Measurements from ENCODE around the gene UBE3A.

The UBE3A gene

DNA sequence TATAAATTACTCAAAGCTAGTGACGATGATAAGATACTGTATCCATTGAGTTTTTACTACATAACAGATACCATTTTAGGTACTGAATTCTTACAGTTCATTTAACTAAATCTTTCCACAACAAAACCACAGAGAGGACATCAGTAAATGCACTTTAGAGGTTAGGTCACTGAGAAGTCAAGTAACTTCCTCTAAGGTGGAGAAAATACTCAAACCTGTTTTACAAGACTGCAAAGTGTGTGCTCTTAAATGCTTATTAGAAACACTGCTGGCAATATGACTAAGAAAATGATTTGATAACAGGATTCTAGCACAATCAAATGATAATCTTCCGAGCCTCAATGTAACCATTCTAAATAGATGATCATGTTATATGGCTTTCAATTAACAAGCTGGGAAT, 99.4 kb downstream of the UBE3A start:
- no peak overlapping the region for H3K23ac ChIP-seq (ENCODE audit: low read length in 2 of 2)
- H3K18ac ChIP-seq (ENCODE audit: low read depth in 1 of 2, low read length in 2 of 2) = no peak overlapping the region
- H4K8ac ChIP-seq (ENCODE audit: low read length) = no peak overlapping the region
- DNase-seq = no peak
- H2BK12ac ChIP-seq (ENCODE audit: low read length in 2 of 2) = no peak overlapping the region
- peaks cover 4% of the 10 kb centered on the region for H3K9me3 ChIP-seq (ENCODE audit: control insufficient read depth, low read length)
- H3K36me3 ChIP-seq (ENCODE audit: control insufficient read depth in 1 of 2, insufficient read depth in 2 of 2, low read depth in 1 of 2, low read length in 2 of 2) = peaks cover 2 to 85% of the 10 kb centered on the region in 2 experiments
- H3K4me3 ChIP-seq (ENCODE audit: insufficient read depth in 1 of 2, low read depth in 1 of 2, low read length in 2 of 2) = no peak overlapping the region
- H3K4me1 ChIP-seq (ENCODE audit: control insufficient read depth, insufficient read depth, low read depth, low read length) = no peaks in the 10 kb centered on the region
- no peak overlapping the region for H2BK120ac ChIP-seq (ENCODE audit: low read depth, low read length)
- WGBS = 100% methylated on average over 1 of the region's 2 CpGs
- no peak overlapping the region for H3K9ac ChIP-seq (ENCODE audit: low read length)
- H2BK5ac ChIP-seq (ENCODE audit: low read depth, low read length, poor library complexity, severe bottlenecking) = no peak overlapping the region
- H3K27ac ChIP-seq (ENCODE audit: low read length, poor library complexity, severe bottlenecking) = no peak overlapping the region
- H3K79me1 ChIP-seq (replicated peaks; ENCODE audit: low read length, poor library complexity, severe bottlenecking) = peaks cover 18% of the 10 kb centered on the region
- H3K4ac ChIP-seq (ENCODE audit: low read depth in 1 of 2, low read length in 2 of 2) = no peak overlapping the region
- no peak overlapping the region for H2BK15ac ChIP-seq (ENCODE audit: low read depth, poor library complexity, severe bottlenecking)
- no peak overlapping the region for H3K14ac ChIP-seq (ENCODE audit: low read length in 2 of 2)
- H4K91ac ChIP-seq (ENCODE audit: low read length) = no peak overlapping the region
- no peak overlapping the region for H2AK5ac ChIP-seq (ENCODE audit: low read length, severe bottlenecking)
- H2AFZ ChIP-seq (ENCODE audit: low read depth, low read length) = no peak overlapping the region
- H3K4me2 ChIP-seq (ENCODE audit: low read length, poor library complexity, severe bottlenecking) = no peak overlapping the region
- H3K27me3 ChIP-seq (ENCODE audit: control insufficient read depth in 1 of 2, insufficient read depth in 1 of 2, low read length in 2 of 2) = no peaks in the 10 kb centered on the region

DNA sequence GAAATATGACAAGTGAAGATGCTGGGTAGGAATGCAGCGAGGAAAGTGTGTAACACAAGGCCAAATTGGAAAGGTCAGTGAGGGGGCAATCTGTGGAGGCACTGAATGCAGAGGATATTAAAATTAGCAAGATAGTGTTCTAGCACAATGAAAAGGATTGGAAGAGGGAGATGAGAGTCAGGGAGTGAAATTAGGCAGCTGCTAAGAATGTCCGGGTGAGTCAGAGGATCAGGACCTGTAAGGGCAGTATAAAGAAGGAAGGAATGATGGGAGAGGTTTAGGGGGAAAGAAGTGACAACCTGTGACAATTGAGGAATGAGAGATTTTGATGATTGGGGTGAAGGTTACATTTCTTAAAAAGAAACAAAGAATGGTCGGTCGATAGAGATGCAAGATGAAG, 103.5 kb downstream of the UBE3A start:
- Histone ChIP-seq H3K27ac (ENCODE audit: low read length, poor library complexity, severe bottlenecking) (no peak overlapping the region), H3K79me1 (replicated peaks; ENCODE audit: low read length, poor library complexity, severe bottlenecking) (peaks cover 12% of the 10 kb centered on the region), H2AFZ (ENCODE audit: low read depth, low read length) (no peak overlapping the region), H3K27me3 (ENCODE audit: control insufficient read depth in 1 of 2, insufficient read depth in 1 of 2, low read length in 2 of 2) (no peaks in the 10 kb centered on the region), H3K36me3 (ENCODE audit: control insufficient read depth in 1 of 2, insufficient read depth in 2 of 2, low read depth in 1 of 2, low read length in 2 of 2) (peaks cover 0 to 77% of the 10 kb centered on the region in 2 experiments), H4K91ac (ENCODE audit: low read length) (no peak overlapping the region), H4K8ac (ENCODE audit: low read length) (no peak overlapping the region), H2BK120ac (ENCODE audit: low read depth, low read length) (no peak overlapping the region), H2BK15ac (ENCODE audit: low read depth, poor library complexity, severe bottlenecking) (no peak overlapping the region), H3K14ac (ENCODE audit: low read length in 2 of 2) (no peak overlapping the region), H2BK5ac (ENCODE audit: low read depth, low read length, poor library complexity, severe bottlenecking) (no peak overlapping the region), H2BK12ac (ENCODE audit: low read length in 2 of 2) (no peak overlapping the region), H3K9me3 (ENCODE audit: control insufficient read depth, low read length) (peaks cover 7% of the 10 kb centered on the region), H3K4ac (ENCODE audit: low read depth in 1 of 2, low read length in 2 of 2) (no peak overlapping the region), H2AK5ac (ENCODE audit: low read length, severe bottlenecking) (no peak overlapping the region), H3K9ac (ENCODE audit: low read length) (no peak overlapping the region), H3K18ac (ENCODE audit: low read depth in 1 of 2, low read length in 2 of 2) (no peak overlapping the region), H3K4me3 (ENCODE audit: insufficient read depth in 1 of 2, low read depth in 1 of 2, low read length in 2 of 2) (no peak overlapping the region), H3K4me2 (ENCODE audit: low read length, poor library complexity, severe bottlenecking) (no peak overlapping the region), H3K23ac (ENCODE audit: low read length in 2 of 2) (no peak overlapping the region), H3K4me1 (ENCODE audit: control insufficient read depth, insufficient read depth, low read depth, low read length) (peaks cover 3% of the 10 kb centered on the region)
- DNase-seq = no peak
- 98% methylated on average over 4 of the region's 4 CpGs for WGBS

DNA sequence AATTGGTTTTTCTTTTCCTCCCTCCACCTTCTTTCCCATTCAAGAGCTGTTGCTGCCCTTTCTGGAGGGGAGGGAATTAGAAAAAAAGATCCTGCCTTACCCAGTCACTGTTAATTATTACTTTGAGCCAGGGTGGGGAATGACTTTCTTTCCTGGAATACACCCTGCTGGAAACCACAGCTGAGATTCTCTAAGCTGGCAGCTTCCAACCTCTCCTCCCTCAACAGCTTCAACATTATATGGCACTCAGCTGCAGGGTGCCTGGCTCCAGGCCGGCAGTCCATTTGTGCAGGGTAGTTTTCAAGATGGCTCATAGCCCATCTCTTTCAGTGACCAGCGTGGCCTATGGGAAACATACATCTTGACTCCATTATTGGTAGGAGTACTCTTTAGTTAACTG, 105.8 kb downstream of the UBE3A start:
- Histone ChIP-seq H2BK12ac (ENCODE audit: low read length in 2 of 2) (no peak overlapping the region), H3K23ac (ENCODE audit: low read length in 2 of 2) (no peak overlapping the region), H4K8ac (ENCODE audit: low read length) (no peak overlapping the region), H3K36me3 (ENCODE audit: control insufficient read depth in 1 of 2, insufficient read depth in 2 of 2, low read depth in 1 of 2, low read length in 2 of 2) (peaks cover 0 to 62% of the 10 kb centered on the region in 2 experiments), H3K18ac (ENCODE audit: low read depth in 1 of 2, low read length in 2 of 2) (no peak overlapping the region), H2AFZ (ENCODE audit: low read depth, low read length) (no peak overlapping the region), H3K27ac (ENCODE audit: low read length, poor library complexity, severe bottlenecking) (peak overlapping the region; percentile 90), H3K9me3 (ENCODE audit: control insufficient read depth, low read length) (peaks cover 7% of the 10 kb centered on the region), H3K79me1 (replicated peaks; ENCODE audit: low read length, poor library complexity, severe bottlenecking) (peaks cover 15% of the 10 kb centered on the region), H3K4me1 (ENCODE audit: control insufficient read depth, insufficient read depth, low read depth, low read length) (peaks cover 3% of the 10 kb centered on the region), H2BK120ac (ENCODE audit: low read depth, low read length) (no peak overlapping the region), H4K91ac (ENCODE audit: low read length) (no peak overlapping the region), H2BK5ac (ENCODE audit: low read depth, low read length, poor library complexity, severe bottlenecking) (no peak overlapping the region), H3K27me3 (ENCODE audit: control insufficient read depth in 1 of 2, insufficient read depth in 1 of 2, low read length in 2 of 2) (no peaks in the 10 kb centered on the region), H3K14ac (ENCODE audit: low read length in 2 of 2) (no peak overlapping the region), H3K4me3 (ENCODE audit: insufficient read depth in 1 of 2, low read depth in 1 of 2, low read length in 2 of 2) (no peak overlapping the region), H3K4ac (ENCODE audit: low read depth in 1 of 2, low read length in 2 of 2) (no peak overlapping the region), H2AK5ac (ENCODE audit: low read length, severe bottlenecking) (no peak overlapping the region), H3K9ac (ENCODE audit: low read length) (no peak overlapping the region), H3K4me2 (ENCODE audit: low read length, poor library complexity, severe bottlenecking) (no peak overlapping the region), H2BK15ac (ENCODE audit: low read depth, poor library complexity, severe bottlenecking) (no peak overlapping the region)
- DNase-seq = no peak
- WGBS = 95% methylated on average over 2 of the region's 2 CpGs

DNA sequence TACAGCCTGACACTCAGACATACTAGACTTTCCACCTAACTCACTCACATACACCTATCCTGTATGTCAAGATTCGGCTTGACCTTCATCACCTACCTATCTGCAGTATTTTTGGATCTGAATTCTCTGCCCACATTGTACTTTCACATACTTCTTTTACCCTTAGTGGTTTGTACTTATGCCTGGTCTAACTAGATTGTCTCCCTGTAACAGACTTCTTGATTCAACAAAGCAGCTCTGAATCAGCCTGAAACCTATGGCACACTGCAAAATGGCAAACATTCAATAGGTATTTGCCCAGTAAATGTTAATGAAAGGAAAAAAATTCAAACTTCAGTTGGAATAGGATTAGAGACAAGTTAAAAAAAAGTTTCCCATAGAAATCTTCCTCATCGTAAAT, 106.5 kb downstream of the UBE3A start:
- H2AFZ ChIP-seq (ENCODE audit: low read depth, low read length) = no peak overlapping the region
- H2BK5ac ChIP-seq (ENCODE audit: low read depth, low read length, poor library complexity, severe bottlenecking) = no peak overlapping the region
- peaks cover 2 to 55% of the 10 kb centered on the region in 2 experiments for H3K36me3 ChIP-seq (ENCODE audit: control insufficient read depth in 1 of 2, insufficient read depth in 2 of 2, low read depth in 1 of 2, low read length in 2 of 2)
- no peak overlapping the region for H2BK15ac ChIP-seq (ENCODE audit: low read depth, poor library complexity, severe bottlenecking)
- H3K9ac ChIP-seq (ENCODE audit: low read length) = no peak overlapping the region
- H3K23ac ChIP-seq (ENCODE audit: low read length in 2 of 2) = no peak overlapping the region
- H3K4me2 ChIP-seq (ENCODE audit: low read length, poor library complexity, severe bottlenecking) = no peak overlapping the region
- no peak for DNase-seq
- H3K18ac ChIP-seq (ENCODE audit: low read depth in 1 of 2, low read length in 2 of 2) = no peak overlapping the region
- H2BK120ac ChIP-seq (ENCODE audit: low read depth, low read length) = no peak overlapping the region
- H3K27ac ChIP-seq (ENCODE audit: low read length, poor library complexity, severe bottlenecking) = peak overlapping the region; percentile 63
- H3K4me1 ChIP-seq (ENCODE audit: control insufficient read depth, insufficient read depth, low read depth, low read length) = peaks cover 3% of the 10 kb centered on the region
- no peak overlapping the region for H3K4me3 ChIP-seq (ENCODE audit: insufficient read depth in 1 of 2, low read depth in 1 of 2, low read length in 2 of 2)
- no peak overlapping the region for H2AK5ac ChIP-seq (ENCODE audit: low read length, severe bottlenecking)
- H3K4ac ChIP-seq (ENCODE audit: low read depth in 1 of 2, low read length in 2 of 2) = no peak overlapping the region
- WGBS = 100% methylated on average over 1 of the region's 2 CpGs
- H3K14ac ChIP-seq (ENCODE audit: low read length in 2 of 2) = no peak overlapping the region
- H3K79me1 ChIP-seq (replicated peaks; ENCODE audit: low read length, poor library complexity, severe bottlenecking) = peaks cover 18% of the 10 kb centered on the region
- H2BK12ac ChIP-seq (ENCODE audit: low read length in 2 of 2) = no peak overlapping the region
- H4K91ac ChIP-seq (ENCODE audit: low read length) = no peak overlapping the region
- no peak overlapping the region for H4K8ac ChIP-seq (ENCODE audit: low read length)
- H3K27me3 ChIP-seq (ENCODE audit: control insufficient read depth in 1 of 2, insufficient read depth in 1 of 2, low read length in 2 of 2) = no peaks in the 10 kb centered on the region
- H3K9me3 ChIP-seq (ENCODE audit: control insufficient read depth, low read length) = peaks cover 7% of the 10 kb centered on the region

All from mesenchymal stem cell (in vitro differentiated cells and primary cell).